DND-41 (cell line): ENCODE data around the gene FGB.

Experiments used
- EZH2 ChIP-seq: IDR thresholded peaks from 3 replicates; pipeline ENCODE4 v1.6.1; 2012; ENCODE audit warnings: borderline replicate concordance, low read depth, mild to moderate bottlenecking, moderate library complexity, low read length, inconsistent platforms; ENCODE audit not compliant: severe bottlenecking
- TF ChIP-seq, protein P1 (sequence below): IDR thresholded peaks from 2 replicates; pipeline ENCODE4 v1.5.1; 2012; ENCODE audit warnings: borderline replicate concordance, low read length, moderate library complexity, mild to moderate bottlenecking; ENCODE audit not compliant: poor library complexity, severe bottlenecking; ENCODE audit errors: extremely low read depth

DNA sequence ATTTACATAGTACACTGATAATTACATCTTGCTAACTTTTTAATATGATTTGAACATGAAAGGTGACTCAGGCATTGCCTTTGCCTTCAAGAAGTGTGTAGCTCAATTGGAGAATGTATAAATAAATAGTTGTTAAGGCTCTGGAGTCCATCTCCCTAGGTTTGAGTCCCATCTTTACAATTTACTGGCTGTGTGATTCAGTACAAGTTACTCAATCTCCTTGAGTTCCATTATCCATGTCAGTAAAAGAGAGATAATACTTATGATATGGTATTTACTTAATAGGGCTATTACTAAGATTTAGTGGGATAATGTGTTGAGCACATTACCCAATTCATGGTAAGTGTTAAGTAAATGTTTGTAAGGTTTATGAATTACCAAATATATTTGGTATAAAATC, 51.5 kb downstream of the FGB start:
- TF ChIP-seq, protein P1, sequence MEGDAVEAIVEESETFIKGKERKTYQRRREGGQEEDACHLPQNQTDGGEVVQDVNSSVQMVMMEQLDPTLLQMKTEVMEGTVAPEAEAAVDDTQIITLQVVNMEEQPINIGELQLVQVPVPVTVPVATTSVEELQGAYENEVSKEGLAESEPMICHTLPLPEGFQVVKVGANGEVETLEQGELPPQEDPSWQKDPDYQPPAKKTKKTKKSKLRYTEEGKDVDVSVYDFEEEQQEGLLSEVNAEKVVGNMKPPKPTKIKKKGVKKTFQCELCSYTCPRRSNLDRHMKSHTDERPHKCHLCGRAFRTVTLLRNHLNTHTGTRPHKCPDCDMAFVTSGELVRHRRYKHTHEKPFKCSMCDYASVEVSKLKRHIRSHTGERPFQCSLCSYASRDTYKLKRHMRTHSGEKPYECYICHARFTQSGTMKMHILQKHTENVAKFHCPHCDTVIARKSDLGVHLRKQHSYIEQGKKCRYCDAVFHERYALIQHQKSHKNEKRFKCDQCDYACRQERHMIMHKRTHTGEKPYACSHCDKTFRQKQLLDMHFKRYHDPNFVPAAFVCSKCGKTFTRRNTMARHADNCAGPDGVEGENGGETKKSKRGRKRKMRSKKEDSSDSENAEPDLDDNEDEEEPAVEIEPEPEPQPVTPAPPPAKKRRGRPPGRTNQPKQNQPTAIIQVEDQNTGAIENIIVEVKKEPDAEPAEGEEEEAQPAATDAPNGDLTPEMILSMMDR = no peak
- no peak for TF ChIP-seq EZH2
